Pancreas (tissue), 10 donors: Measurements from ENCODE around the gene SMAD2. TPM values are rescaled to one million over a fixed set of nuclear protein-coding genes. Genes with fewer than 3 reads are reported as not detected.

ENCODE experiments used
- ATAC-seq, 4 donors: fragments of 200-7000 bp; cut with Tn5 transposase; one replicate each; pipeline versions ENCODE4 v1.8.0 to v1.9.1; 2020; ENCODE audit warnings: mild to moderate bottlenecking in 4 of 4, moderate library complexity in 4 of 4
- DNase-seq, 6 donors: peaks; one replicate each; pipeline ENCODE4 v3.0.0-alpha.2; 2020
- FAIRE-seq: peaks from 2 replicates; lab custom pipeline; 2012; peaks lifted over from hg19 to GRCh38; lab: Jason Lieb, UNC
- H3K27ac ChIP-seq, 4 donors: fragments of 200-600 bp; sonication (generic); 1 replicate in 3 of 4; 2 replicates in 1 of 4; pipeline versions ENCODE4 v1.5.0 to v1.8.0; 2020
- H3K27me3 ChIP-seq, 4 donors: fragments of 200-600 bp; one replicate each; pipeline ENCODE4 v1.8.0; 2021
- H3K36me3 ChIP-seq, 3 donors: fragments of 200-600 bp; sonication (generic) in 1 of 3; one replicate each; pipeline versions ENCODE4 v1.5.0 to v1.8.0; 2020 to 2021
- H3K4me1 ChIP-seq, 3 donors: fragments of 200-600 bp; one replicate each; pipeline ENCODE4 v1.8.0; 2021
- H3K4me3 ChIP-seq, 4 donors: fragments of 200-600 bp; sonication (generic) in 2 of 4; one replicate each; pipeline versions ENCODE4 v1.5.0 to v1.8.0; 2020 to 2021
- H3K9me3 ChIP-seq, 4 donors: fragments of 200-600 bp; one replicate each; pipeline ENCODE4 v1.8.0; 2021
- CTCF ChIP-seq, 4 donors: fragments of 200-600 bp; sonication (generic) in 3 of 4; IDR thresholded peaks; one replicate each; pipeline versions ENCODE4 v1.5.0 to v1.8.0; 2021; ENCODE audit warnings: antibody characterized with exemption in 4 of 4
- WGBS, 2 donors: extraction: QIAGEN DNeasy Blood & Tissue Kit; methylation state at CpG; one replicate each; pipeline ENCODE4 v1.1.7; 2013; 5-methylcytosine and 5-hydroxymethylcytosine counted together
- intact Hi-C, 3 donors: fragments of 100-400 bp; cut with DNase I; formaldehyde crosslinking; loops; one replicate each; pipeline versions ENCODE4 v1.11.1 to v1.14.2; 2022
- polyA plus RNA-seq, 2 donors: library from polyadenylated mRNA; stranded (reverse); fragments of 200-250 nt; gene quantifications; one replicate each; pipeline ENCODE4 v1.2.3, GENCODE V29; 2013
- total RNA-seq, 6 donors: library from RNA; stranded (reverse); fragmentation: NEBNext Ultra II Directional in 4 of 6; extraction: Animal tissue kit (Norgen Biotek cat#: 25700) in 4 of 6; gene quantifications; one replicate each; pipeline versions ENCODE4 v1.2.1 to v1.2.4, GENCODE V29; 2021 to 2023
- donor health status: healthy with polysubstance abuse.
- donor health status: DM: no; HTN: no; CAD: no; lungs with moderate emphysema.
- donor health status: DM: no; HTN: no; CAD: no.
- donor health status: control.
- donor health status: control.
- donor health status: Bipolar disorder and iron deficiency.
- donor health status: DM: yes; HTN: yes; CAD: no.
- donor health status: DM: no; HTN: no; CAD: no.
- donor health status: DM: no; HTN: no; CAD: no.
- donor health status: DM: yes; HTN: yes; CAD: no.

SMAD2 gene
- total and polyA plus RNA-seq, 8 donors: 8.7 to 71.2 (median 46.9) TPM

- 90% methylated on average over 11 of the region's 11 CpGs for WGBS, 2 donors
- H3K4me1 ChIP-seq: peaks cover 8 to 18% (median 14%) of the 10 kb centered on the region in 3 donors
- ATAC-seq (peak in 3 of 4 donors; percentile 21 to 43 (median 40)), DNase-seq (no peak), FAIRE-seq (no peak)
- no peaks in the 10 kb centered on the region for H3K36me3 ChIP-seq
- no peak for TF ChIP-seq CTCF (IDR thresholded peaks at IDR 0.05)
- H3K4me3 ChIP-seq: no peak overlapping the region
- no peaks in the 10 kb centered on the region for H3K27me3 ChIP-seq
- intact Hi-C loops: no loop called here
- no peak overlapping the region for H3K27ac ChIP-seq
- no peaks in the 10 kb centered on the region for H3K9me3 ChIP-seq
Observed at GRCh38 chr18:47912794-47913585, 17.5 kb downstream of the SMAD2 start.

GRCh38 chr18:47912343-47912742 is 18.1 kb downstream of the SMAD2 start:
- no peak overlapping the region for H3K4me3 ChIP-seq
- H3K36me3 ChIP-seq: no peaks in the 10 kb centered on the region
- FAIRE-seq: no peak
- no peaks in the 10 kb centered on the region for H3K27me3 ChIP-seq
- ATAC-seq: peak in 3 of 4 donors; percentile 19 to 44 (median 36)
- no peak for TF ChIP-seq CTCF (IDR thresholded peaks at IDR 0.05)
- peaks cover 8 to 18% (median 14%) of the 10 kb centered on the region in 3 donors for H3K4me1 ChIP-seq
- H3K27ac ChIP-seq: no peak overlapping the region
- 69 to 75% methylated on average over 1 of the region's 1 CpG for WGBS, 2 donors
- no peaks in the 10 kb centered on the region for H3K9me3 ChIP-seq
- intact Hi-C loops: no loop called here
- no peak for DNase-seq

- WGBS, 2 donors: 74 to 77% methylated on average over 4 of the region's 4 CpGs
- Histone ChIP-seq H3K36me3 (no peaks in the 10 kb centered on the region), H3K27ac (no peak overlapping the region), H3K9me3 (no peaks in the 10 kb centered on the region), H3K4me1 (peaks cover 8 to 18% (median 14%) of the 10 kb centered on the region in 3 donors), H3K4me3 (no peak overlapping the region), H3K27me3 (no peaks in the 10 kb centered on the region)
- no peak for TF ChIP-seq CTCF (IDR thresholded peaks at IDR 0.05)
- ATAC-seq (peak in 2 of 4 donors; percentile 14 to 25), FAIRE-seq (no peak), DNase-seq (no peak)
- intact Hi-C loops: no loop called here
Observed at GRCh38 chr18:47911877-47912276, 18.6 kb downstream of the SMAD2 start.

DNA sequence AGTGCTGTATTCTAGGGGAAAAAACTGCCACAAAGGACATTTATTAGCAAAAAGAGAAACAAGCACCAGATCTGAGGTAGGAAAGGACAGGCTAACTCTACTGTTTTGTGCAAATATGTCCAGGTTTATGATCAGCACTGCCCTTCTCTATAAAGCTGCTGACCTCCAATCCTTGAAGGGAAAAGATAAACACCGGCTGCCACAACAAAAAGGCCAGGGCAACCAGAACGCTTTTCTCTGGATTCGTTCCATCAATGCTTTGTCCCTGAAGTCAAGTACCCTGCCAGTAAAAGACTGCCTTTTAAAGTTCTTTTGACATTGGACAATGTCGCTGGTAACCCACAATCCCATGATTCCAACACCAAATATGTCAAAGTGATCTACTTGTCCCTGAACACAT is 21.0 kb downstream of the SMAD2 start:
- FAIRE-seq: no peak
- H3K27ac ChIP-seq: no peak overlapping the region
- DNase-seq: no peak
- intact Hi-C loops: no loop called here
- H3K9me3 ChIP-seq: no peaks in the 10 kb centered on the region
- H3K4me3 ChIP-seq: no peak overlapping the region
- no peaks in the 10 kb centered on the region for H3K27me3 ChIP-seq
- no peak for ATAC-seq
- no peak for TF ChIP-seq CTCF (IDR thresholded peaks at IDR 0.05)
- 70 to 77% methylated on average over 4 of the region's 4 CpGs for WGBS, 2 donors
- H3K36me3 ChIP-seq: no peaks in the 10 kb centered on the region
- peaks cover 8 to 18% (median 13%) of the 10 kb centered on the region in 3 donors for H3K4me1 ChIP-seq

- H3K27ac ChIP-seq: no peak overlapping the region
- H3K27me3 ChIP-seq: no peaks in the 10 kb centered on the region
- no peaks in the 10 kb centered on the region for H3K36me3 ChIP-seq
- DNase-seq (no peak), FAIRE-seq (no peak), ATAC-seq (no peak)
- H3K4me1 ChIP-seq: peaks cover 4 to 11% (median 5%) of the 10 kb centered on the region in 3 donors
- H3K9me3 ChIP-seq: no peaks in the 10 kb centered on the region
- WGBS, 2 donors: 84% methylated on average over 6 of the region's 6 CpGs
- H3K4me3 ChIP-seq: no peak overlapping the region
- intact Hi-C loops: no loop called here
- no peak for TF ChIP-seq CTCF (IDR thresholded peaks at IDR 0.05)
Observed at GRCh38 chr18:47908592-47908991, 21.9 kb downstream of the SMAD2 start.
